Measurements from ENCODE around the gene MAMDC4. TPM values are rescaled to one million over a fixed set of nuclear protein-coding genes. Genes with fewer than 3 reads are reported as not detected.
"Not testable (repeated sequence)": the region's sequence is repeated elsewhere in the genome, so short reads cannot be mapped to it uniquely, and the experiment has no call there.

The MAMDC4 gene
- total RNA-seq, 1 donor from 2014 or later, result 12.9 TPM

DNA sequence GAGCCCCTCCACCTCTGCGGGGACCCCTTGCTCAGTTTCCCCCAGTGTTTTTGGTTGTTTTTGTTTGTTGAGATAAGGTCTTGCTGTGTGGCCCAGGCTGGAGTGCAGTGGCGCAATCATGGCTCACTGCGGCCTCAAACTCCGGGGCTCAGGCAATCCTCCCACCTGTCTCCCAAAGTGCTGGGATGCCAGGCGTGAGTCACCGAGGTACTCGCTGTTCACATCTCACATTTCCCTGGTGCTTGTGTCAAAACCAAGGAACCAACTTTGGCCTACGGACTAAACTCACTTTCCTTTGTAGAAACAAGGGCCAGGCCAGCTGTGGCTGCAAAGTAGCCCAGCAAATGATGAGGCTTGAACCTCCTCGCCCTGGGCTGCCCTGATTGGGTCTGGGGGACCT lies 19.6 kb upstream of the MAMDC4 start:
- peaks cover 36% of the 10 kb centered on the region for H3K36me3 ChIP-seq

GRCh38 chr9:136833381-136834048 lies 18.6 kb upstream of the MAMDC4 start:
- H3K27me3 ChIP-seq; H3K27ac ChIP-seq; ATAC-seq; DNase-seq; H3K4me3 ChIP-seq; H3K4me1 ChIP-seq; H3K9me3 ChIP-seq; intact Hi-C loops (cut with DNase I): not testable (repeated sequence)
- peaks cover 32% of the 10 kb centered on the region for H3K36me3 ChIP-seq

More for the DNA sequence above, 19.6 kb upstream of the MAMDC4 start:
- Histone ChIP-seq H3K27me3 (no peaks in the 10 kb centered on the region), H3K9me3 (no peaks in the 10 kb centered on the region), H3K4me1 (no peaks in the 10 kb centered on the region), H3K27ac (no peak overlapping the region), H3K4me3 (no peak overlapping the region)
- no peak for DNase-seq
- intact Hi-C loops (cut with DNase I), result no loop called here
- TF ChIP-seq, protein P1, sequence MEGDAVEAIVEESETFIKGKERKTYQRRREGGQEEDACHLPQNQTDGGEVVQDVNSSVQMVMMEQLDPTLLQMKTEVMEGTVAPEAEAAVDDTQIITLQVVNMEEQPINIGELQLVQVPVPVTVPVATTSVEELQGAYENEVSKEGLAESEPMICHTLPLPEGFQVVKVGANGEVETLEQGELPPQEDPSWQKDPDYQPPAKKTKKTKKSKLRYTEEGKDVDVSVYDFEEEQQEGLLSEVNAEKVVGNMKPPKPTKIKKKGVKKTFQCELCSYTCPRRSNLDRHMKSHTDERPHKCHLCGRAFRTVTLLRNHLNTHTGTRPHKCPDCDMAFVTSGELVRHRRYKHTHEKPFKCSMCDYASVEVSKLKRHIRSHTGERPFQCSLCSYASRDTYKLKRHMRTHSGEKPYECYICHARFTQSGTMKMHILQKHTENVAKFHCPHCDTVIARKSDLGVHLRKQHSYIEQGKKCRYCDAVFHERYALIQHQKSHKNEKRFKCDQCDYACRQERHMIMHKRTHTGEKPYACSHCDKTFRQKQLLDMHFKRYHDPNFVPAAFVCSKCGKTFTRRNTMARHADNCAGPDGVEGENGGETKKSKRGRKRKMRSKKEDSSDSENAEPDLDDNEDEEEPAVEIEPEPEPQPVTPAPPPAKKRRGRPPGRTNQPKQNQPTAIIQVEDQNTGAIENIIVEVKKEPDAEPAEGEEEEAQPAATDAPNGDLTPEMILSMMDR (IDR thresholded peaks at IDR 0.05), result no peak
- ATAC-seq, result no peak

DNA sequence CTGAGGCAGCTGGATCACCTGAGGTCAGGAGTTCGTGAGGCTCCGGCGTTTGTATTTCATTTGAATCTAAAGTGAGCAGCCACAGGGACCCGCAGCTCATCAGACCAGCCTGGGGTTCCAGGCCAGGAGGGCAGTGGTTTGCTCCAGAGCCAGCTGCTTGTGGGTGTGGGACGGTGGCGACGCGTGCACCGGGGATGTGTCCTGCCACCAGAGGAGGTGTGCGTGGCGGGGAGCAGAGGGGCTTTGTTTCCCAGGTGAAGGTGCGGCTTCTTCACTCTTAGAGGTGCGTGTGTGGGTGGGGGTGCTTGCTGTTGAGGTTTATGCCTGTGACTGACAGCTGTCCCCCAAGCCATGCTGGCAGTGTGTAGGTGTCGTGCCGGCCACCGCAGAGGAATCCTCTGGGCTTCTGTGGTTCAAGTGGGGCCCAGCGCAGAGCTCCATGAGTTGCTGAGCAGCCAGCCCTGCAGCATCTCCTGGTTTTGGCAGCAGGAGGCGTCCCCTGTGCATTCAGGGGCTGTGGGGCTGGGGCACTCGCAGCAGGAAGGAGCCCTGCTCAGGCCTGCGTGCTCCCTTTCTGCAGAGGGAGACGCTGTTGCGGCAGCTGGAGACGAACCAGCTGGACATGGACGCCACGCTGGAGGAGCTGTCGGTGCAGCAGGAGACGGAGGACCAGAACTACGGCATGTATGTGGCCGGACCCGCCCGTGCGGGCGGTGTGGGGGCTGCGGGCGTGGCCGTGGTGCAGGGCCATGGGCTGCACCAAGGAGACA lies 16.8 kb upstream of the MAMDC4 start:
- Histone ChIP-seq H3K4me1 (no peaks in the 10 kb centered on the region), H3K27me3 (no peaks in the 10 kb centered on the region), H3K27ac (no peak overlapping the region), H3K9me3 (no peaks in the 10 kb centered on the region), H3K4me3 (no peak overlapping the region), H3K36me3 (peaks cover 32% of the 10 kb centered on the region)
- no peak for DNase-seq
- TF ChIP-seq, protein P1 (IDR thresholded peaks at IDR 0.05), result no peak
- intact Hi-C loops (cut with DNase I), result no loop called here
- ATAC-seq, result no peak

GRCh38 chr9:136835932-136836904 lies 15.9 kb upstream of the MAMDC4 start:
- no peak overlapping the region for H3K27ac ChIP-seq
- no peak overlapping the region for H3K4me3 ChIP-seq
- no peaks in the 10 kb centered on the region for H3K9me3 ChIP-seq
- H3K36me3 ChIP-seq, result peaks cover 26% of the 10 kb centered on the region
- ATAC-seq (no peak), DNase-seq (no peak)
- H3K4me1 ChIP-seq, result no peaks in the 10 kb centered on the region
- intact Hi-C loops (cut with DNase I), result no loop called here
- H3K27me3 ChIP-seq, result no peaks in the 10 kb centered on the region
- TF ChIP-seq, protein P1 (IDR thresholded peaks at IDR 0.05), result no peak

- TF ChIP-seq, protein P1 (IDR thresholded peaks at IDR 0.05), result no peak
- intact Hi-C loops (cut with DNase I), result no loop called here
- H3K27me3 ChIP-seq, result no peaks in the 10 kb centered on the region
- no peak overlapping the region for H3K4me3 ChIP-seq
- peaks cover 9% of the 10 kb centered on the region for H3K4me1 ChIP-seq
- ATAC-seq (no peak), DNase-seq (no peak)
- H3K36me3 ChIP-seq, result peaks cover 26% of the 10 kb centered on the region
- H3K27ac ChIP-seq, result no peak overlapping the region
- no peaks in the 10 kb centered on the region for H3K9me3 ChIP-seq
These were observed 14.8 kb upstream of the MAMDC4 start for GRCh38 chr9:136837146-136837855.

DNA sequence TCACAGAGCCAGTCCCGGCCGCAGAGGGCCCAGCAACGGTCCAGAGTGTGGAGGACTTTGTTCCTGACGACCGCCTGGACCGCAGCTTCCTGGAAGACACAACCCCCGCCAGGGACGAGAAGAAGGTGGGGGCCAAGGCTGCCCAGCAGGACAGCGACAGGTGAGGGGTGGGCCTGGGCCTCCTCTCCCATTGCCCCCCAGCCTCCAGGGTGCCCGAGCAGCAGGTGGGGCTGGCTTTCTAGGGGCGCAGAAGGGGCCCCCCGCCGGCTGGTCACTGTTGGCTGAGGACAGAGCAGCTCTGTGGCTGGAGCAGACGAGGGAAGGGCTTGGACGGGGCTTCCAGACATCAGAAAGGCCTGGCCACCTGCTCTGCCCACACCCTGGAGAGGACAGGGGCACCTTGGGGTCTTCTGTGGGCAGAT lies 14.3 kb upstream of the MAMDC4 start:
- H3K4me3 ChIP-seq; intact Hi-C loops (cut with DNase I); DNase-seq; H3K9me3 ChIP-seq; H3K27me3 ChIP-seq; ATAC-seq; H3K27ac ChIP-seq: not testable (repeated sequence)
- peaks cover 14% of the 10 kb centered on the region for H3K4me1 ChIP-seq
- H3K36me3 ChIP-seq, result peaks cover 21% of the 10 kb centered on the region
